ENCODE measurements around the gene PPM1D.

Gene PPM1D

DNA sequence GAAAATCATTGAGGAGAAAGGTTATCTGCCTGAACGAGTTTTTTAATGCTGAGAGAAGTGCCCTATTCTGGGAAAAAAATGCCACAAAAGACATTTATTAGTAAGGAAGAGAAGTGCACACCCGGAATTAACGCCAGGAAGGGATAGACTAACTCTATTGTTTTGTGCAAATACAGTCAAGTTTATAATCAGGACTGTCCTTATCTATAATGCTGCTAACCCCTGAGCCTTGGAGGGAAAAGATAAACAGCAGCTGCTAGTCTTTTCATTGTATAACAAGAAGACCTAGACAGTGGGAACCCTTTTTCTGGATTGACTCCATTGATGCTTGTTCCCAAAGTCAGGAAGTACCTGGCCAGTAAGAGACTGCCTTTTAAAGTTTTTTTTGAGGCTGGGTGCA lies 104.2 kb downstream of the PPM1D start:
- Histone ChIP-seq H3K9ac (ENCODE audit: insufficient read length) (no peak overlapping the region), H3K36me3 (ENCODE audit: insufficient read depth, low read length) (no peaks in the 10 kb centered on the region), H3K4me3 (no peak overlapping the region), H3K27ac (no peak overlapping the region), H3K9me3 (ENCODE audit: low read depth, low read length) (no peaks in the 10 kb centered on the region)
- no peak for TF ChIP-seq FOXP2 (optimal IDR thresholded peaks at IDR 0.05; ENCODE audit: control extremely low read depth, extremely low read length, insufficient read depth)
- no peak for TF ChIP-seq EZH2 (IDR thresholded peaks at IDR 0.05)
- no peak for DNase-seq (ENCODE audit: low read depth, low spot score)

DNA sequence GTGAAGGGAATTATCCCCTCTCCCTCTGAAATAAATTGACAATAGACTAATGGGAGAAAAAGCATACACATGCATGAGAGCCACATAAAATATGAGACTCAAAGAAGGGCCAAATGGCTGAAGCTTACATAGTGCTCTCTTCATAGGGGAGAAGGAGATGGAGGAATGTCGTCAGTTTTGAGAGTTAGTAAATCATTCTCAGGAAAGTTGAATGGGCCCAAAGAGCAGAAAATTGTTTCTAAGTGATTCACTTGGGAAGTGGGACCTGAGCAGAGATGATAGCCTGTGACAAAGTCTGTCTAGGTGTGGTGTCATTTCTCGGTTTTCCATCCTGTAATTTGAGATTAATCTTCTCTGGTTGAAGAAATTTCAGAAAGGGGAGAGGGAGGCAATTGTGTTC lies 112.7 kb downstream of the PPM1D start:
- Histone ChIP-seq H3K36me3 (ENCODE audit: insufficient read depth, low read length) (no peaks in the 10 kb centered on the region), H3K9me3 (ENCODE audit: low read depth, low read length) (no peaks in the 10 kb centered on the region), H3K9ac (ENCODE audit: insufficient read length) (no peak overlapping the region), H3K4me3 (no peak overlapping the region), H3K27ac (no peak overlapping the region)
- DNase-seq (ENCODE audit: low read depth, low spot score), result no peak
- no peak for TF ChIP-seq FOXP2 (optimal IDR thresholded peaks at IDR 0.05; ENCODE audit: control extremely low read depth, extremely low read length, insufficient read depth)
- no peak for TF ChIP-seq POLR2AphosphoS5 (IDR thresholded peaks at IDR 0.05; ENCODE audit: borderline replicate concordance, low read depth, low read length)
- no peak for TF ChIP-seq EZH2 (IDR thresholded peaks at IDR 0.05)

DNA sequence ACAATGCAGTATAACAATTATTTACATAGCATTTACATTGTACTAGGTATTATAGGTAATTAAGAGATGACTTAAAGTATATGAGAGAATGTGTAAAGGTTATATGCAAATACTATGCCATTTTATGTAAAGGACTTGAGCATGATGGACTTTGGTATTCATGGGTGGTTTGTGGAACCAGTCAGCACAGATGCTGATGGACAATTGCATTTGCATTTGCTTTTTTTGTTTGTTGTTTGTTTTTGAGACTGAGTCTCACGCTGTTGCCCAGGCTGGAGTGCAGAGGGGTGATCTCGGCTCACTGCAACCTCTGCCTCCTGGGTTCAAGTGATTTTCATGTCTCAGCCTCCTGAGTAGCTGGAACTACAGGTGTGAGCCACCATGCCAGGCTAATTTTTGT lies 113.6 kb downstream of the PPM1D start:
- no peak for DNase-seq (ENCODE audit: low read depth, low spot score)
- no peak for TF ChIP-seq EZH2 (IDR thresholded peaks at IDR 0.05)
- TF ChIP-seq POLR2AphosphoS5 (IDR thresholded peaks at IDR 0.05; ENCODE audit: borderline replicate concordance, low read depth, low read length), result no peak
- TF ChIP-seq FOXP2 (optimal IDR thresholded peaks at IDR 0.05; ENCODE audit: control extremely low read depth, extremely low read length, insufficient read depth), result no peak

More for the DNA sequence above, 113.6 kb downstream of the PPM1D start:
- no peaks in the 10 kb centered on the region for H3K36me3 ChIP-seq (ENCODE audit: insufficient read depth, low read length)
- H3K9me3 ChIP-seq (ENCODE audit: low read depth, low read length), result no peaks in the 10 kb centered on the region
- H3K27ac ChIP-seq, result no peak overlapping the region
- no peak overlapping the region for H3K9ac ChIP-seq (ENCODE audit: insufficient read length)
- no peak overlapping the region for H3K4me3 ChIP-seq
